Aorta (tissue), 5 donors: ENCODE results near the gene PSME3. TPM values are rescaled to one million over a fixed set of nuclear protein-coding genes. Genes with fewer than 3 reads are reported as not detected.

ENCODE experiments used
- ATAC-seq: fragments of 200-7000 bp; cut with Tn5 transposase; one replicate; pipeline ENCODE4 v1.9.1; 2022; ENCODE audit warnings: moderate library complexity; ENCODE audit not compliant: low FRiP score
- DNase-seq, 2 donors: peaks; one replicate each; pipeline ENCODE4 v3.0.0-alpha.2; 2020
- H3K27ac ChIP-seq, 2 donors: one replicate each; pipeline ENCODE4 v1.5.1; 2013; ENCODE audit warnings: low read length in 2 of 2, mild to moderate bottlenecking in 2 of 2, moderate library complexity in 2 of 2, control low read depth in 1 of 2, inconsistent platforms in 1 of 2, low read depth in 1 of 2
- H3K27me3 ChIP-seq, 2 donors: one replicate each; pipeline ENCODE4 v1.6.1; 2013; ENCODE audit warnings: control low read depth in 1 of 2, low read length in 1 of 2, mild to moderate bottlenecking in 1 of 2, moderate library complexity in 1 of 2; ENCODE audit not compliant: insufficient read depth in 2 of 2, control insufficient read depth in 1 of 2
- H3K36me3 ChIP-seq, 2 donors: one replicate each; pipeline ENCODE4 v1.6.1; 2013; ENCODE audit warnings: control low read depth in 1 of 2, low read length in 1 of 2, mild to moderate bottlenecking in 1 of 2; ENCODE audit not compliant: insufficient read depth in 2 of 2, control insufficient read depth in 1 of 2
- H3K4me1 ChIP-seq, 2 donors: one replicate each; pipeline ENCODE4 v1.6.1; 2013; ENCODE audit warnings: low read length in 2 of 2, control low read depth in 1 of 2, mild to moderate bottlenecking in 1 of 2, moderate library complexity in 1 of 2; ENCODE audit not compliant: insufficient read depth in 2 of 2, control insufficient read depth in 1 of 2
- H3K4me3 ChIP-seq, 2 donors: one replicate each; pipeline ENCODE4 v1.5.1; 2013; ENCODE audit warnings: low read length in 2 of 2, control low read depth in 1 of 2, mild to moderate bottlenecking in 1 of 2
- H3K9me3 ChIP-seq: one replicate; pipeline ENCODE4 v1.6.1; 2013; ENCODE audit warnings: mild to moderate bottlenecking, low read length; ENCODE audit not compliant: control insufficient read depth
- WGBS, 2 donors: extraction: QIAGEN DNeasy Blood & Tissue Kit; methylation state at CpG; one replicate each; pipeline ENCODE4 v1.1.7; 2013; 5-methylcytosine and 5-hydroxymethylcytosine counted together
- intact Hi-C, 2 donors: fragments of 100-400 bp; cut with DNase I; formaldehyde crosslinking; loops; one replicate each; pipeline versions ENCODE4 v1.14.2 to v1.15.0; 2022
- polyA plus RNA-seq, 2 donors: library from polyadenylated mRNA; stranded (reverse); fragments of 200-250 nt; gene quantifications; one replicate each; pipeline ENCODE4 v1.2.3, GENCODE V29; 2013
- total RNA-seq, 2 donors: library from RNA; stranded (reverse); fragmentation: NEBNext Ultra II Directional; extraction: Animal tissue kit (Norgen Biotek cat#: 25700); gene quantifications; one replicate each; pipeline ENCODE4 v1.2.1, GENCODE V29; 2021
- donor health status: healthy with polysubstance abuse.
- donor health status: Bipolar disorder and iron deficiency.
- donor health status: DM: no; HTN: no; CAD: no.
- donor health status: DM: no; HTN: no; CAD: no.
- donor health status: DM: yes; HTN: yes; CAD: no.

The PSME3 gene
- total and polyA plus RNA-seq, 4 donors, result 41.1 to 69.8 (median 58.1) TPM

DNA sequence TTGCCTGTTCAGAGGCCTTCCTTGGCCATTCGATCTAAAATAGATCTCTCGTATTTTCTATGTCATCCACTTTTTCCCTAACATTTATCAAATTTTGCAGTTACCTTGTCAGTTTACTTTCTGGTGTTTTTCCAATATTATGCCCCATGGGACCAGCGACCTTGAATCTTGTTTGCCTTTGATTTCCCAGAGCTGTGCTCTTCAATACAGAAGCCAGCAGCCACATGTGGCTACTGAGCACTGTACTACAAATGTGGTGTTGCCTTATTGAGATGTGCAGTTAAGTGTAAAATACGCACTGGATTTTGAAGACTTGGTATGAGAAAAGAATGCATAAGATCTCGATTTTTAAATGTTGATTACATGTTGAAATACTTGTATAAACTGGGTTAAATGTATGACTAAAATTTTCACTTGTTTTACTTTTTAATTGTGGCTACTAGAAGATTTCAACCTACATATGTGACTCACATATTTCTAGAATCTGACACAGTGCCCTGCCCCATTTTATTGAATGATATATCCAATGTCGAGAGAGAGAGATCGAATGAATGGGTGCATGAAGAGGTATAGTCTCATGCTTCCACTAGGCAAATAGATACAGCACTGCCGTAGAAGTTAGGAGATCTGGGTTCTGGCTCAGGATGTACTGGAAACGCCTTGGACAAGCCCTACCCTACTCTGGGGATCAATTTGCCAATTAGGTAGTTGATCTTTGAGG is 824 bp upstream of the PSME3 start:
- DNase-seq, result no peak
- peak overlapping the region in 1 of 2 donors; percentile 68 for H3K27ac ChIP-seq
- no peaks in the 10 kb centered on the region for H3K27me3 ChIP-seq
- no peaks in the 10 kb centered on the region for H3K9me3 ChIP-seq
- peak overlapping the region; percentile 32 to 74 for H3K4me3 ChIP-seq
- no peak for ATAC-seq
- no peaks in the 10 kb centered on the region for H3K4me1 ChIP-seq
- intact Hi-C loops, result loop anchor here in 1 of 2 donors (10.0 kb wide), 1 partner anchor 258 kb away; the partner anchor contains the start of gene PSMC3IP
- 49 to 52% methylated on average over 9 of the region's 9 CpGs for WGBS, 2 donors
- H3K36me3 ChIP-seq, result no peaks in the 10 kb centered on the region

DNA sequence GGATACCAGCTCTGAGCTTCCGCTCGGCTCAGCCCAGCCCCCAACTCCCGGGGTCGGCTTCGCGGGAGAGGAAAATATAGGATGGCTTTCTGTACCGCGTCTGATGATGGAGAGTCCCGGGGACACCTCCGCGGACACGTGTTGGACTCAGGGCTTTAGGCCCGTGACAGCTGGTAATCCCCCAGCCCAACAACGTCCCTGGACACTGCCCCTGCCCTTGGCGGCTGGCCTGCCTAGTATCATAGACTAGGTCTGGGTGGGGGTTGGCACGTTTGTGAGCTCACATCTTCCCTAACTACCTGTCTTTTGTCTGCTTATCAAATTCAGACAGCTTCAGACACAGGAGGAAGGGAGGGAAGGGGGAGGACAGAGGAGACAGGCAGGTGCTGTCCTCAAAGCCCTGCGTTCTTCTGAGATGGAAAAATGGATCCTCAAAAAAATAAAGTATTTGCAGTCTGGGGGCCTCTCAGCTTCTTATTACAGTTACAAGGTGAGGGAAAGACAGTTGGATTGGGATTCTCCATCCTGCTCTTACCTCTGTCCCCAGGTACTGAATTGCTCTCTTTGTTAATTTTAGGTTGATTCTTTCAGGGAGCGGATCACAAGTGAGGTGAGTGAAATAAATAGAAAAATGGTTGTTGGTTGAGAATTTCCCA is 698 bp downstream of the PSME3 start:
- no peaks in the 10 kb centered on the region for H3K4me1 ChIP-seq
- DNase-seq, result no peak
- 7 to 8% methylated on average over 18 of the region's 18 CpGs for WGBS, 2 donors
- no peaks in the 10 kb centered on the region for H3K27me3 ChIP-seq
- intact Hi-C loops, result loop anchor here in 1 of 2 donors (10.0 kb wide), 1 partner anchor 259 kb away; the partner anchor contains the start of gene PSMC3IP
- no peaks in the 10 kb centered on the region for H3K9me3 ChIP-seq
- peak overlapping the region; percentile 68 to 74 for H3K4me3 ChIP-seq
- peak; percentile 4 for ATAC-seq
- peak overlapping the region; percentile 14 to 22 for H3K27ac ChIP-seq
- H3K36me3 ChIP-seq, result peaks cover 4% of the 10 kb centered on the region in 2 donors

DNA sequence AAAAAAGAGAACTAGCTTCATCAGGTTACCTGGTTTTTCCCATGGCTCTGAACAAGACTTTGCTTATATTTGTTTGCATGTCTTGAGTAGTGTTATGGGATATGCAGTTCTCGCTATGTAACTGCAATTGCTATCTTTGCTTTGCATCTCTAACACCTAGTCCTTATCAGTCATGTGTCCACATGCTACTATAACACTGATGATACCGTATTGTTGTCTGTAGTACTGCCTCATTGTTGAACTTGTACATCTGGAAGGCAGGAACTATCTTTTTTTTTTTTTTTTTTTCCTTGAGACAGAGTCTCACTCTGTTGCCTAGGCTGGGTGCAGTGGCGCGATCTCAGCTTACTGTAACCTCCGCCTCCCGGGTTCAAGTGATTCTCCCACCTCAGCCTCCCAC is 2.5 kb downstream of the PSME3 start:
- Histone ChIP-seq H3K36me3 (peaks cover 4 to 7% of the 10 kb centered on the region in 2 donors), H3K4me1 (no peaks in the 10 kb centered on the region), H3K4me3 (no peak overlapping the region), H3K9me3 (no peaks in the 10 kb centered on the region), H3K27ac (no peak overlapping the region), H3K27me3 (no peaks in the 10 kb centered on the region)
- intact Hi-C loops, result loop anchor here in 1 of 2 donors (10.0 kb wide), 1 partner anchor 261 kb away; the partner anchor contains the start of gene PSMC3IP
- no peak for DNase-seq
- ATAC-seq, result no peak
- 98 to 100% methylated on average over 6 of the region's 6 CpGs for WGBS, 2 donors

DNA sequence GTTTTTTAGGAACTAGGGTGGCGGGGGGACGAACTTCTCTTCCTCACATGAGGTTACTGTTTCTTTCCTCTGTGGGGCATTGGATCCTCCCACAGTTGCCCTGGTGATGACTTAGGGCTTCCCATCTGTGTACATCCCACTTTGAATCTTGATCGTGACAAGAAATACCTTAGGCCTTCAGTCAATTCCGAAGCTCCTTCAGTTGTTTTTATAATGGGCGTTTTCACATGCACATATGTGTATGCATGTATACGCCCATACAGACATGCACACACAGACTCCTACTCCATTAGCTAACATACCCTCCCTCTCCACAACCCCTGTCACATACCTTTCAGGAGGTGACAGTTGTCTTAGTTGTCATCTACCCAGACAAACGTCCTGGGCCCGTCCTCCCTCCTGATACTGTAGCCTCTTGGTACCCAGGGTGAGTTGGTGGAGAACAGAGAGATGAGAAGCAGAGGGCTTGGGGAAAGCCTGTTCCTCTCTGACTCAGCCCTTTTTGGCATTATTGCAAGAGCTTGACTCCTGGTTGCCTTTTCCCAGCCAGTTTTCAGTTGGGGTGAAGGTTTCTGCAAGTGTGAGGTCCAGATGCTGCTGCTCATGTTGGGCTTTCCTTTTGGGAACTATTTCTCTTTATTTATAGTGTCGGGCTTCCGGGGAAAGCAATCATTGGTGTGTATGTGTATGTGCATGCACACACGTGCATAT is 8.9 kb downstream of the PSME3 start:
- Histone ChIP-seq H3K27me3 (no peaks in the 10 kb centered on the region), H3K9me3 (no peaks in the 10 kb centered on the region), H3K27ac (no peak overlapping the region), H3K4me3 (no peak overlapping the region), H3K36me3 (peaks cover 12 to 15% of the 10 kb centered on the region in 2 donors), H3K4me1 (no peaks in the 10 kb centered on the region)
- ATAC-seq (no peak), DNase-seq (no peak)
- WGBS, 2 donors, result 72 to 73% methylated on average over 11 of the region's 11 CpGs
- intact Hi-C loops, result loop anchor here (2.0 to 10.0 kb wide), 4 partner anchors 87 to 155 kb away; partner anchors contain the start of gene RPL27 (in 1 of the 2)

DNA sequence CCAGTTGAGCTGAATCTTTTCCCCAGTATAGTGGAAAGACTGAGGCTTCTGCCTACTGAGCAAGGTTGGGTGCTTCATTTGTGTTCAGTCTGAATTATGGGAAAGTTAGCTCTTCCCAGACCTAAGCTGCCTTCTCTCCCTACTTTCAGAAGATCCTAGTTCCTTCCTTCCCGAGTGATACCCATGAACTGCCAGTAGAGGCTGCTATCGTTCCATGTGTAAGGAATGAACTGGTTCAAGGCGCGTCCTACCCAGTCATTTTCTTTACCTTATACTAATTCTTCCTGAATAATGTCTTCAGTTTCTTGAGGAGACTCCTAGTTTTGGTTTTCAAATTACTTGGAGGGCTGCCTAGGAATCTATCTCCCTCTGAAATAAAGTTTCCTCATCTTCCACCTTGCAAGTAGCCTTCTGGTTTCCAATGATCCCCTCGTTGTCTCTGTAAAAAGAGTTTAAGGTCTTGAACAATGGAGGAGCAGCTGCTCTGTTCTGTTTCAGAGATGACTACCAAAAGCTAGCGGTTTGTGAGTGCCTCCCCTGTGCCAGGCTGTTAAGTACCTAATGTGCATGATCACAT is 10.2 kb downstream of the PSME3 start:
- Histone ChIP-seq H3K4me3 (no peak overlapping the region), H3K36me3 (peaks cover 10 to 15% of the 10 kb centered on the region in 2 donors), H3K27ac (no peak overlapping the region), H3K4me1 (no peaks in the 10 kb centered on the region), H3K27me3 (no peaks in the 10 kb centered on the region), H3K9me3 (no peaks in the 10 kb centered on the region)
- intact Hi-C loops, result loop anchor here (2.0 to 10.0 kb wide), 4 partner anchors 85 to 153 kb away; partner anchors contain the start of gene RPL27 (in 1 of the 2)
- DNase-seq, result no peak
- peak; percentile 85 for ATAC-seq
- WGBS, 2 donors, result 21 to 26% methylated on average over 6 of the region's 6 CpGs

DNA sequence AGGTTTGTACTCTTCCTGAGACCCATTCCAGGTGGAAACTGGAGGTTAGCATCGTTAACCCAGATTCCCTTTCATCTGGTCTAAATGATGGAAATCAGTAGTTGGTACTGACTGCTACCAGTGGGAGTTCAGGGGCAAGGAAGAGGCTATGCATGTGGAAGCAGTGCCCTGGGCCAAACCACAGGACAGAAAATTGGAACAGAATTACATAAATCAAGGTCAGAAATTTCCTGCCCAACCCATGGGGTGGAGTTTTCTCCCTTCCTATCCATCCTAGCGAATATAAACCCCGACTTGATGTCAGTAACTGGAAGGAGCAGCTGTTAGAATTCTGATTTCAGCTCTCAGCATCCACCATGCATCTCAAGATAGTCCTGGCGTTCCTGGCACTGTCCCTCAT is 11.1 kb downstream of the PSME3 start, which contains the start of gene AOC2:
AOC2 (plus strand) TSS at position 310 of the 400 bp plus-strand sequence; CDS start at position 357, 47 bp downstream.
- intact Hi-C loops, result loop anchor here in 1 of 2 donors (10.0 kb wide), 1 partner anchor 151 kb away; the partner anchor contains the start of gene RPL27
- Histone ChIP-seq H3K4me1 (no peaks in the 10 kb centered on the region), H3K36me3 (peaks cover 8% of the 10 kb centered on the region in 2 donors), H3K27ac (no peak within 1 kb of the TSS), H3K9me3 (no peaks in the 10 kb centered on the region), H3K27me3 (no peaks in the 10 kb centered on the region), H3K4me3 (no peak within 1 kb of the TSS)
- DNase-seq, result no peak
- WGBS, 2 donors, result 73 to 82% methylated on average over 4 of the region's 4 CpGs
- no peak for ATAC-seq

DNA sequence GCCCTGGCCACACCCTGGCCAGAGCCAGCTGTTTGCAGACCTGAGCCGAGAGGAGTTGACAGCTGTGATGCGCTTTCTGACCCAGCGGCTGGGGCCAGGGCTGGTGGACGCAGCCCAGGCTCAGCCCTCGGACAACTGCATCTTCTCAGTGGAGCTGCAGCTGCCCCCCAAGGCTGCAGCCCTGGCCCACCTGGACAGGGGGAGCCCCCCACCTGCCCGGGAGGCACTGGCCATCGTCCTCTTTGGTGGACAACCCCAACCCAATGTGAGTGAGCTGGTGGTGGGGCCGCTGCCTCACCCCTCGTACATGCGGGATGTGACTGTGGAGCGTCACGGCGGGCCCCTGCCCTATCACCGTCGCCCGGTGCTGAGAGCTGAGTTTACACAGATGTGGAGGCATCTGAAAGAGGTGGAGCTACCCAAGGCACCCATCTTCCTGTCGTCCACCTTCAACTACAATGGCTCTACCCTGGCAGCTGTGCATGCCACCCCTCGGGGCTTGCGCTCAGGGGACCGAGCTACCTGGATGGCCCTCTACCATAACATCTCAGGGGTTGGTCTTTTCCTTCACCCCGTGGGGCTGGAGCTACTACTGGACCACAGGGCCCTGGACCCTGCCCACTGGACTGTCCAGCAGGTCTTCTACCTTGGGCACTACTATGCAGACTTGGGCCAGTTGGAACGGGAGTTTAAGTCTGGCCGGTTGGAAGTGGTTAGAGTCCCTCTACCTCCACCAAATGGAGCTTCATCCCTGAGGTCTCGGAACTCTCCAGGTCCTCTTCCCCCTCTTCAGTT is 11.8 kb downstream of the PSME3 start:
- Histone ChIP-seq H3K27me3 (no peaks in the 10 kb centered on the region), H3K27ac (no peak overlapping the region), H3K4me3 (no peak overlapping the region), H3K36me3 (peaks cover 8% of the 10 kb centered on the region in 2 donors), H3K9me3 (no peaks in the 10 kb centered on the region), H3K4me1 (no peaks in the 10 kb centered on the region)
- DNase-seq, result no peak
- WGBS, 2 donors, result 87 to 90% methylated on average over 24 of the region's 24 CpGs
- intact Hi-C loops, result loop anchor here in 1 of 2 donors (10.0 kb wide), 1 partner anchor 150 kb away; the partner anchor contains the start of gene RPL27
- ATAC-seq, result no peak
